ENCODE data around the gene ADD1.
"Not testable (repeated sequence)": the region's sequence is repeated elsewhere in the genome, so short reads cannot be mapped to it uniquely, and the experiment has no call there.

The ADD1 gene

DNA sequence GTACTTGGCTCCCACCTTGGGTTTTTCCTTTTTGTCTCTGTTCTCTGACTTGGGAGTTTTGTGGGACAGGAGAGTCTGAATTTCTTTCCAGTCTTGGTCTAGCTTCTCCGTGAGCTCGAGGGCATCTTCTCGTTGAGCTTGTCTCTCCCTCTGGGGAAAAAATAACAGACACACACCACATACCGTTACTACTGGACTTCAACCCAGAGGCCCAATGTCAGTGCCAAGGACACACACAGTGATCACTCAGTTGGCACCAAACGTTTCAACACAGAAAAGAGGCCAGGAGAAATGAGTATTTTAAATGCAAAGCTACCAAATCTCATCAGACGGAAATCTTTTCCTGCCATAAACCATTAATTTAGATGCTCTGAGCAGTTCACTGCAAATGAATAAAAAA lies 109.9 kb downstream of the ADD1 start:
- H3K4me3 ChIP-seq: no peak overlapping the region
- H3K4me1 ChIP-seq: peaks cover 0 to 3% (median 0%) of the 10 kb centered on the region in 4 donors
- TF ChIP-seq, protein P1, sequence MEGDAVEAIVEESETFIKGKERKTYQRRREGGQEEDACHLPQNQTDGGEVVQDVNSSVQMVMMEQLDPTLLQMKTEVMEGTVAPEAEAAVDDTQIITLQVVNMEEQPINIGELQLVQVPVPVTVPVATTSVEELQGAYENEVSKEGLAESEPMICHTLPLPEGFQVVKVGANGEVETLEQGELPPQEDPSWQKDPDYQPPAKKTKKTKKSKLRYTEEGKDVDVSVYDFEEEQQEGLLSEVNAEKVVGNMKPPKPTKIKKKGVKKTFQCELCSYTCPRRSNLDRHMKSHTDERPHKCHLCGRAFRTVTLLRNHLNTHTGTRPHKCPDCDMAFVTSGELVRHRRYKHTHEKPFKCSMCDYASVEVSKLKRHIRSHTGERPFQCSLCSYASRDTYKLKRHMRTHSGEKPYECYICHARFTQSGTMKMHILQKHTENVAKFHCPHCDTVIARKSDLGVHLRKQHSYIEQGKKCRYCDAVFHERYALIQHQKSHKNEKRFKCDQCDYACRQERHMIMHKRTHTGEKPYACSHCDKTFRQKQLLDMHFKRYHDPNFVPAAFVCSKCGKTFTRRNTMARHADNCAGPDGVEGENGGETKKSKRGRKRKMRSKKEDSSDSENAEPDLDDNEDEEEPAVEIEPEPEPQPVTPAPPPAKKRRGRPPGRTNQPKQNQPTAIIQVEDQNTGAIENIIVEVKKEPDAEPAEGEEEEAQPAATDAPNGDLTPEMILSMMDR (IDR thresholded peaks at IDR 0.05): no peak
- intact Hi-C loops (cut with DNase I; ENCODE audit: low total_unique reads): no loop called here
- peaks cover 77 to 97% (median 87%) of the 10 kb centered on the region in 3 donors for H3K36me3 ChIP-seq
- H3K27ac ChIP-seq: no peak overlapping the region
- no peaks in the 10 kb centered on the region for H3K9me3 ChIP-seq
- DNase-seq: no peak
- H3K27me3 ChIP-seq: no peaks in the 10 kb centered on the region

DNA sequence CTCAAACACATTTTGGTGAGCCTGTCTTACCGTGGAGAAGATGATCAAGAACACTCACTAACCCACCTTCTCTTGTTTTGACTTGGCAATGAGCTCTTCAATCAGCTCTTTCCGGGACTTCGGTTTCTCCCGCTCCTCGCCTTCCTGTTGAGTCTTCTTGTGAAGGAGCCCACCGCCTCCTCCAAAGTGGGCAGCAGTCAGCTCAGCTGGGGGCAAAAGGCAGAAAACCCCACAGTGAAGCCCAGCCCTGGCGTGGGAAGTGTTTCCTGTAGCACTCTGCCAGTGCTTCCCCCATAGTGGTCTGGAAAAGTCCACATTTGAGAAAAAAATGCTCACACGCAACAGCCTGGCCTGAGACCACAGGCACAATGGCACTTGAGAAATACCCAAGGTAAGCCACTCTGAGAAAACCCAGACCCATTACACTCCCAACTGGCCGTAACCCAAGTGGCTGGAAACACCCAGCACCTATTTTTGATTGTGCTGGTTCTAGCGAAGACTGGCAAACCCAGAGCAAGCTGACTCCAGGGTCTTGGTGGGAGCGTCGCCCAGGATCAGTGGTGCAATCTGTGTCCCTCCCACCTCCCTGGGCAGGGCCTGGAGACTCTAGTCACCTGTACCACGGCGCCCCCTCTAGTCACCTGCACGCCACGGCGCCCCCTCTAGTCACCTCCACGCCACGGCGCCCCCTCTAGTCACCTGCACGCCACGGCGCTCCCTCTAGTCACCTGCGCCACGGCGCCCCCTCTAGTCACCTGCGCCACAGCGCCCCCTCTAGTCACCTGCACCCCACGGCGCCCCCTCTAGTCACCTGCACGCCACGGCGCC lies 110.9 kb downstream of the ADD1 start:
- Histone ChIP-seq H3K27me3 (no peaks in the 10 kb centered on the region), H3K4me1 (peaks cover 0 to 7% (median 0%) of the 10 kb centered on the region in 4 donors), H3K36me3 (peaks cover 66 to 86% (median 78%) of the 10 kb centered on the region in 3 donors), H3K9me3 (no peaks in the 10 kb centered on the region), H3K4me3 (no peak overlapping the region), H3K27ac (no peak overlapping the region)
- TF ChIP-seq, protein P1 (IDR thresholded peaks at IDR 0.05): no peak
- intact Hi-C loops (cut with DNase I; ENCODE audit: low total_unique reads): no loop called here
- DNase-seq: no peak

DNA sequence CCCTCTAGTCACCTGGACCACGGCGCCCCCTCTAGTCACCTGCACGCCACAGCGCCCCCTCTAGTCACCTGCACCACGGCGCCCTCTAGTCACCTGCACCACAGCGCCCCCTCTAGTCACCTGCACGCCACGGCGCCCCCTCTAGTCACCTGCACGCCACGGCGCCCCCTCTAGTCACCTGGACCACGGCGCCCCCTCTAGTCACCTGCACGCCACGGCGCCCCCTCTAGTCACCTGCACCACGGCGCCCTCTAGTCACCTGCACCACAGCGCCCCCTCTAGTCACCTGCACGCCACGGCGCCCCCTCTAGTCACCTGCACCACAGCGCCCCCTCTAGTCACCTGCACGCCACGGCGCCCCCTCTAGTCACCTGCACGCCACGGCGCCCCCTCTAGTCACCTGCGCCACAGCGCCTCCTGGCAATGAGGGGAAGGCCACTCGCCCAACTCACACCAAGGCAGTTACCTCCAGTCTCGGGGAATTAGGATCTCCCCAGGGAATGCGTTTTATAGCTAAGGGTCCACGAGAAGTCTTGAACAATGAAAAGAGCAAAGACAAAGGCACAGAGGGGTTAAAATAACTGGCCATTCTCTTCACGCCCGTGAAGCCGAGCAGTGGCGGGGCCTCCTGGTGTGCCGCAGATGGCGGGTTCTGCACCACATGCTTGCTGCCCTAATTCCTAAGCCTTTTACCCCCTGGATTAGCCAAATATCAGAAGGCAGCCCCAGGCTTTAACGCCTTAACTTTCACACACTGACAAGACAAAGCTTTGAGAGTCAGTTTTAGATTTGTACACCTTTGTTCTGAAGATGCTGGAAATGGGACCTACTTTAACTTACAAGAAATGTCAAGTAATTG lies 111.8 kb downstream of the ADD1 start:
- H3K9me3 ChIP-seq; H3K27me3 ChIP-seq; intact Hi-C loops (cut with DNase I; ENCODE audit: low total_unique reads); H3K27ac ChIP-seq; H3K4me3 ChIP-seq; DNase-seq: not testable (repeated sequence)
- peaks cover 58 to 77% (median 70%) of the 10 kb centered on the region in 3 donors for H3K36me3 ChIP-seq
- peaks cover 0 to 10% (median 2%) of the 10 kb centered on the region in 4 donors for H3K4me1 ChIP-seq

DNA sequence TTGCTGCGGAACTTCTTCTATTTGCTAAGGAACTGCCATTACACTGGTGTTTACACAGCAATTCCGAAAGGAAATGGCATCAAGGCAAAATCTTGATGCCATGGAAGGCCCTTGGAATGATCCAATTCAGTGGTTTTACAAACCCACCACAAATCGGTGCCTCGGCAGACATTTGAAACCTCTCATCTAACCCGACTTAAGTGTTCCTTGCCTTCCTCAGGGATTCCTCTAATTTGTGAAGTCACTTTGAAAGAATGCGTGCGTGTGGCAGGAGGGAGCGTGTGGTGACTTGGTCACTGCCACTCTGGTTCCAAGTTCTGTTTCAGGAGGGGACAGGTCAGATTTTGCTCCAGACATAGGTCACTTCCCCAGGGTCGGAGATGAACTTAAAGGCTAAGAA lies 114.8 kb downstream of the ADD1 start:
- intact Hi-C loops (cut with DNase I; ENCODE audit: low total_unique reads): no loop called here
- TF ChIP-seq, protein P1 (IDR thresholded peaks at IDR 0.05): no peak
- Histone ChIP-seq H3K9me3 (no peaks in the 10 kb centered on the region), H3K27ac (no peak overlapping the region), H3K27me3 (no peaks in the 10 kb centered on the region), H3K4me3 (no peak overlapping the region), H3K4me1 (peaks cover 3 to 26% (median 16%) of the 10 kb centered on the region in 4 donors), H3K36me3 (peaks cover 27 to 47% (median 40%) of the 10 kb centered on the region in 3 donors)
- DNase-seq: no peak

DNA sequence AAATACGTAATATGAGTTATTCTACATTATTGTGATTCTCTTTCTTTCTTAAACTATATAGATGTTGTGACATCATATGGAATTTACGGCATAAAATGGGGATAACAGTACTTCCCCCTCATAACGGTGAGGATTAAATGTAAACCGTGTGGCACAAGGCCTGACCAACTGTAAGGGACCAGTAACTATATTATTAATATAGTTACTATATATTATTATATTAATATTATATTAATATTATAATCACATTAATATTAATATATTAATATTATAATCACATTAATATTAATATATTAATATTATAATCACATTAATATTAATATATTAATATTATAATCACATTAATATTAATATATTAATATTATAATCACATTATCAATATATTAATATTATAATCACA lies 116.8 kb downstream of the ADD1 start:
- Histone ChIP-seq H3K4me1 (peaks cover 3 to 36% (median 20%) of the 10 kb centered on the region in 4 donors), H3K36me3 (peaks cover 18 to 29% (median 24%) of the 10 kb centered on the region in 3 donors)
- intact Hi-C loops (cut with DNase I; ENCODE audit: low total_unique reads): loop anchor here (5.0 kb wide), 1 partner anchor 198 kb away; no protein-coding TSS in a partner anchor
- H3K9me3 ChIP-seq, DNase-seq, H3K27me3 ChIP-seq, H3K4me3 ChIP-seq, H3K27ac ChIP-seq: not testable (repeated sequence)

DNA sequence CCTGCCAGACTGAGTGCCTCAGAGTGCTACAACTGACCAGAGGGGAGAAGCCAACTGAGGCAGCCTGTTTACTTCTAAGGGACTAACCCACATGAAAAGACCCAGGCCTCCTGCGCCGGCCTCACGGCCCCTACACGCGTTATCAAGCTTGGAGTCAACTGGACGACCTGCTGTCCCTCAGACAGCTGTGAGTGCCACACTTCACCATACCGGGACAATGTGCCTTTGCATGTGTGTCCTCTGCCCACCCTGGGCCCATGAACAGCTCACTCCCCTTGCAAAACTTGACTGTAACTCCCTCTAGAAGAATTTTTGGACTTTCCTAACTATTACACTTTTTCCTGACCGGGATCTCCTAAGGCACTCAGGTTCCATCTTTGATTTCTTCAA lies 117.8 kb downstream of the ADD1 start:
- Histone ChIP-seq H3K9me3 (no peaks in the 10 kb centered on the region), H3K27me3 (no peaks in the 10 kb centered on the region), H3K27ac (no peak overlapping the region), H3K36me3 (peaks cover 10 to 19% (median 14%) of the 10 kb centered on the region in 3 donors), H3K4me3 (peak overlapping the region in 1 of 2 donors; percentile 80), H3K4me1 (peaks cover 3 to 36% (median 20%) of the 10 kb centered on the region in 4 donors)
- intact Hi-C loops (cut with DNase I; ENCODE audit: low total_unique reads): loop anchor here (5.0 kb wide), 1 partner anchor 199 kb away; no protein-coding TSS in a partner anchor
- TF ChIP-seq, protein P1 (IDR thresholded peaks at IDR 0.05): no peak
- DNase-seq: no peak
